PC-9 (cell line): ENCODE measurements around the gene HOXC9. TPM values are rescaled to one million over a fixed set of nuclear protein-coding genes. Genes with fewer than 3 reads are reported as not detected.

ENCODE experiments used
- BruUV-seq: library from RNA; stranded (reverse); fragments of 400-500 nt; replicated peaks from 2 replicates; lab custom pipeline; 2021; lab: Mats Ljungman, UMichigan
- CTCF ChIA-PET: fragments of 300-600 bp; sonication (Branson Sonifier 250); formaldehyde crosslinking; loops from one replicate; lab custom pipeline; 2022; ENCODE audit warnings: antibody characterized with exemption; lab: Charles Lee
- POLR2A ChIA-PET: fragments of 300-600 bp; sonication (Branson Sonifier 250); formaldehyde crosslinking; loops from one replicate; lab custom pipeline; 2022; ENCODE audit warnings: antibody characterized with exemption; ENCODE audit not compliant: unreplicated experiment; lab: Charles Lee
- DNase-seq, 2 experiments: peaks; one replicate each; pipeline versions ENCODE4 v3.0.0 to v3.0.0-alpha.2; 2015 to 2022; ENCODE audit warnings: mixed read lengths in 1 of 2
- H2AFZ ChIP-seq: fragments of 200-600 bp; sonication (generic); 2 replicates; pipeline ENCODE4 v1.8.1; 2017; ENCODE audit warnings: antibody characterized with exemption
- H3F3A ChIP-seq: fragments of 200-600 bp; sonication (generic); 2 replicates; pipeline ENCODE4 v1.8.1; 2017; ENCODE audit warnings: antibody characterized with exemption, mild to moderate bottlenecking, low read depth; ENCODE audit not compliant: insufficient read depth
- H3K27ac ChIP-seq: fragments of 200-600 bp; sonication (generic); 2 replicates; pipeline ENCODE4 v1.6.1; 2016; ENCODE audit warnings: mixed run types
- H3K27me3 ChIP-seq: fragments of 200-600 bp; sonication (generic); 2 replicates; pipeline ENCODE4 v1.6.1; 2016; ENCODE audit warnings: low read depth, mixed run types; ENCODE audit not compliant: insufficient read depth
- H3K36me3 ChIP-seq: fragments of 200-600 bp; sonication (generic); 2 replicates; pipeline ENCODE4 v1.6.1; 2016; ENCODE audit warnings: low read depth, mixed run types
- H3K4me1 ChIP-seq: fragments of 200-600 bp; sonication (generic); replicated peaks from 2 replicates; pipeline ENCODE4 v1.6.1; 2016; ENCODE audit warnings: mixed run types; ENCODE audit not compliant: insufficient read depth
- H3K4me2 ChIP-seq: fragments of 200-600 bp; sonication (generic); 2 replicates; pipeline ENCODE4 v1.6.1; 2017; ENCODE audit warnings: mixed run types
- H3K4me3 ChIP-seq: fragments of 200-600 bp; sonication (generic); 2 replicates; pipeline ENCODE4 v1.6.1; 2016; ENCODE audit warnings: mixed run types
- H3K79me2 ChIP-seq: fragments of 200-600 bp; sonication (generic); 2 replicates; pipeline ENCODE4 v1.6.1; 2017; ENCODE audit warnings: low read depth, mixed run types
- H3K9me2 ChIP-seq: fragments of 200-600 bp; sonication (generic); 2 replicates; pipeline ENCODE4 v1.8.1; 2017; ENCODE audit warnings: mild to moderate bottlenecking; ENCODE audit not compliant: insufficient read depth
- H3K9me3 ChIP-seq: fragments of 200-600 bp; sonication (generic); 2 replicates; pipeline ENCODE4 v1.8.1; 2016; ENCODE audit warnings: low read depth; ENCODE audit not compliant: insufficient read depth
- H4K20me1 ChIP-seq: fragments of 200-600 bp; sonication (generic); 2 replicates; pipeline ENCODE4 v1.8.1; 2017; ENCODE audit not compliant: insufficient read depth
- EZH2 ChIP-seq: fragments of 200-600 bp; sonication (generic); IDR thresholded peaks from 2 replicates; pipeline ENCODE4 v1.8.0; 2017; ENCODE audit warnings: antibody characterized with exemption, low read depth
- intact Hi-C: fragments of 100-400 bp; cut with micrococcal nuclease; formaldehyde crosslinking; loops from one replicate; pipeline ENCODE4 v1.10.0; 2022; ENCODE audit not compliant: unreplicated experiment
- total RNA-seq: library from RNA; stranded (reverse); gene quantifications from 2 replicates; pipeline ENCODE4 v1.2.3, GENCODE V29; 2021
- TF ChIP-seq, protein P1 (sequence below): fragments of 200-600 bp; sonication (generic); conservative IDR thresholded peaks from 2 replicates; pipeline ENCODE4 v1.6.1; 2017; ENCODE audit warnings: mixed run types, antibody characterized with exemption, mild to moderate bottlenecking, moderate library complexity

The HOXC9 gene
- total RNA-seq, 1 experiment from 2014 or later: 10.2 TPM

DNA sequence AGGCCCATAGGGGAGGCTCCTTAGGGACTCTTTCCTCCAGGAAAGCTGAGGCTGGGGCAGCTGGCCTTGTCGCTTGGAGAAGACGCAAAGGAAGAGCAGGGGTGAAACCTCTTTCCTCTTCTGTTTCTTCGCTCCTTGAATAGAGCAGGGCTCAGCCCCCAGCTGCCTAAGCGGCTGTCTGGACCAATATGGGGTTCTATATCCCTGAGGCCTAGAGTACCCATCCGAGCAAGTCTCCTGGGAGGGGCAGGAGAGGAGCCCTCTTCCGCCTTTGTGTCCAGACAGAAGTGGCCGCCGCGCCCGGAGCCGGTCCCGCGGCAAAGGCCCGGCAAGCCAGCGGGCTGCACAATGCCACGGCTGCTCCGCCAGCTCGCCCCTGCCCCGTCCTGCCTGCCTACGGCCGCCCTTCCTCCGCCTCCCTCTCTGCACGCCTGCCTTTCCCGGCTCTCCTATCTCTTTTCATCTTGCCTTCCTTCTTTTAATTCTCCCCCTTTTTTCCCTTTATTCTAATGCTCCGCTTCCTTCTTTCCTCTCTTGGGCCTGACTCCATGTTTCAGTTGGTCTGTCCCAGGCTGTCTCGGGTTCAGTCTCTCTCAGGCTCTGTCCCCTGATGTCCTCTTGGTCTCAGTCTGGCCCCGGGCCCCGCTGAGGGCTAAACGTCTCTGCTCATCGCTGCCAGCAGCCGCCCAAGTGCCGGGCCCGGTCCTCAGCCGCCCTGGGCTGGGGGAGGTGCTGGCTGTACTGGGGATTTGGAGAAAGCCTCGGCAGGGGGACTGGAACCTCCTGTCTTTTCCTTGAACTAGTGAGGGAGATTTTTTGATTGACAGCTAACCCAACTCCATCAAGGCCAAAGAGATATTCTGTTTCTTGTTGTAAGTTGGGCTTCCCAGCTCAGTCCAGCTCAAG is 2.5 kb upstream of the HOXC9 start:
- H3K36me3 ChIP-seq: no peaks in the 10 kb centered on the region
- POLR2A ChIA-PET: interaction anchor here (0.7 kb wide), 2 partner anchors 20 to 677 kb away, joined by 3 to 4 read pairs; no protein-coding TSS in a partner anchor
- H3K4me1 ChIP-seq: peaks cover 19% of the 10 kb centered on the region; the same call in 1 of the 2 replicates
- no peaks in the 10 kb centered on the region for H3K9me2 ChIP-seq
- intact Hi-C loops: no loop called here
- no peak overlapping the region for H2AFZ ChIP-seq
- no TSS peak for BruUV-seq
- H3K4me2 ChIP-seq: no peak overlapping the region
- peaks cover 12% of the 10 kb centered on the region; the same call in 1 of the 2 replicates for H3K79me2 ChIP-seq
- CTCF ChIA-PET: interaction anchor here (0.6 kb wide), 1 partner anchor 251 kb away, joined by 3 read pairs; no protein-coding TSS in a partner anchor
- H4K20me1 ChIP-seq: no peaks in the 10 kb centered on the region
- H3K27me3 ChIP-seq: no peaks in the 10 kb centered on the region
- no peak overlapping the region for H3K4me3 ChIP-seq
- no peak overlapping the region for H3K27ac ChIP-seq
- H3F3A ChIP-seq: peaks cover 14% of the 10 kb centered on the region; the same call in 1 of the 2 replicates
- TF ChIP-seq EZH2: no peak
- TF ChIP-seq, protein P1, sequence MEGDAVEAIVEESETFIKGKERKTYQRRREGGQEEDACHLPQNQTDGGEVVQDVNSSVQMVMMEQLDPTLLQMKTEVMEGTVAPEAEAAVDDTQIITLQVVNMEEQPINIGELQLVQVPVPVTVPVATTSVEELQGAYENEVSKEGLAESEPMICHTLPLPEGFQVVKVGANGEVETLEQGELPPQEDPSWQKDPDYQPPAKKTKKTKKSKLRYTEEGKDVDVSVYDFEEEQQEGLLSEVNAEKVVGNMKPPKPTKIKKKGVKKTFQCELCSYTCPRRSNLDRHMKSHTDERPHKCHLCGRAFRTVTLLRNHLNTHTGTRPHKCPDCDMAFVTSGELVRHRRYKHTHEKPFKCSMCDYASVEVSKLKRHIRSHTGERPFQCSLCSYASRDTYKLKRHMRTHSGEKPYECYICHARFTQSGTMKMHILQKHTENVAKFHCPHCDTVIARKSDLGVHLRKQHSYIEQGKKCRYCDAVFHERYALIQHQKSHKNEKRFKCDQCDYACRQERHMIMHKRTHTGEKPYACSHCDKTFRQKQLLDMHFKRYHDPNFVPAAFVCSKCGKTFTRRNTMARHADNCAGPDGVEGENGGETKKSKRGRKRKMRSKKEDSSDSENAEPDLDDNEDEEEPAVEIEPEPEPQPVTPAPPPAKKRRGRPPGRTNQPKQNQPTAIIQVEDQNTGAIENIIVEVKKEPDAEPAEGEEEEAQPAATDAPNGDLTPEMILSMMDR: no peak
- no peaks in the 10 kb centered on the region for H3K9me3 ChIP-seq
- DNase-seq: no peak

DNA sequence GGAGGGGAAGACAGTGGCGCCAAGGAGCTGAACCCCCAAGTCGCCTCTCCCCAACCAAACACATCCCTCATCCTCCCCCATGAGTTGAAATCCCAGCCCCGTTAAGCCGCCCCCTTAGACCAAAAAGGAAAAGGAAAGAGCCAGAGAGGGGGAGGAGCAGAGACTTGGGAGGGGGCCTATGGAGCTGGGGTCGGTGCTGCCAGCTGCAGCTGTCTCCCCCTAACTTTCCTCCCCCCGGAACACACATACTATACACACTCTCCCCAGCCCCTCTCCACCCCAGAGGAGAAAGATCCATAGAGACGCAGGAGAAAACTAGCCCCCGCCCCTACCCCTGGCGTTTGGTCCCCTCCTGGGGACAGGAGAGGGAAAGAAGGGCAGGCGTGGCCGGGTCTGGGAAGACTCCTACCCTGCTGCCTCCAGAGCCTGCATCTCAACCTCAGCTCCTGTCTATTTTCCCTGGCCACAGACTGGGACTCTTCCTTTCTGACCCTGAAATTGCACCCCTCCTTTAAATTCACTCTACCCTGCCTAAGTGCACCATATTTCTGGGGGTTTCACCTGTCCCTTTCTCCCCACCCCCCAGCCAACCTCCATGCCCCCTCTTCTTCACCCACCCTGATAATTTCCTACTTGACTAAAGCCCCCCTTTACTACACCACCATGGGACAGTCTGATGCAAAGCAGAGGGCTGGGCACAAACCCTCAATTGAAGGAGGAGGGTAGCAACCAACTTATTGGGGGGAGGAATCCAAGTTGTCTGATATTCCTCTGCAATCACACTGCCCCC is 1.7 kb upstream of the HOXC9 start:
- H3K9me3 ChIP-seq: no peaks in the 10 kb centered on the region
- no peak for DNase-seq
- no peaks in the 10 kb centered on the region for H3K36me3 ChIP-seq
- no TSS peak for BruUV-seq
- H3F3A ChIP-seq: peaks cover 14% of the 10 kb centered on the region; the same call in 1 of the 2 replicates
- TF ChIP-seq EZH2: no peak
- TF ChIP-seq, protein P1: no peak
- CTCF ChIA-PET: interaction anchor here (0.6 kb wide), 1 partner anchor 13 kb away, joined by 7 read pairs; the partner anchor contains the start of gene HOXC10
- H2AFZ ChIP-seq: no peak overlapping the region
- H4K20me1 ChIP-seq: no peaks in the 10 kb centered on the region
- no peaks in the 10 kb centered on the region for H3K27me3 ChIP-seq
- no peaks in the 10 kb centered on the region for H3K9me2 ChIP-seq
- POLR2A ChIA-PET: interaction anchor here (0.7 kb wide), 2 partner anchors 19 to 677 kb away, joined by 3 to 4 read pairs; no protein-coding TSS in a partner anchor
- H3K4me3 ChIP-seq: no peak overlapping the region
- intact Hi-C loops: no loop called here
- peaks cover 12% of the 10 kb centered on the region; the same call in 1 of the 2 replicates for H3K79me2 ChIP-seq
- H3K27ac ChIP-seq: no peak overlapping the region
- peaks cover 15% of the 10 kb centered on the region; the same call in 1 of the 2 replicates for H3K4me1 ChIP-seq
- H3K4me2 ChIP-seq: no peak overlapping the region

DNA sequence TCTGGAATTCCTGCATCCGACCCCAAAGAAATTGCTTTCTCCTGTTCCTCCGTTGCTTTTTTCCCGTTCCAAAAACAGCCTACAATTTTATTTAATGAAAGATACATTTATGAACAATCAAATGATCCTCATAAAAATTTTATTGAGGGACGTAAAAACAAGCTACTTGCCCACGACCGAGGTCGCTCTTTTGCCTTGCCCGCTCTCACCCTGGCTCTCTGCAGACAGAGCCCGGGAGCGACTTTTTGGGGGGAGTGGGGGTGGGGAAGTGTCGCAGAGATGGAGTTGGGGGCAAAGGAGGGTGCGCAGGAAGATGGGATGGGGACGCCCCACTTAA is 1.1 kb upstream of the HOXC9 start:
- Histone ChIP-seq H3K4me1 (peaks cover 10% of the 10 kb centered on the region; the same call in 1 of the 2 replicates), H3K36me3 (no peaks in the 10 kb centered on the region), H3K27me3 (no peaks in the 10 kb centered on the region), H3K79me2 (peaks cover 8% of the 10 kb centered on the region; the same call in 1 of the 2 replicates), H3K9me3 (no peaks in the 10 kb centered on the region), H3F3A (peaks cover 14% of the 10 kb centered on the region; the same call in 1 of the 2 replicates), H2AFZ (no peak overlapping the region), H3K4me2 (no peak overlapping the region), H3K27ac (no peak overlapping the region), H4K20me1 (no peaks in the 10 kb centered on the region), H3K4me3 (no peak overlapping the region), H3K9me2 (no peaks in the 10 kb centered on the region)
- no peak for DNase-seq
- intact Hi-C loops: no loop called here
- POLR2A ChIA-PET: no interaction called here
- no TSS peak for BruUV-seq
- CTCF ChIA-PET: no interaction called here
- TF ChIP-seq, protein P1: no peak
- TF ChIP-seq EZH2: no peak
